LoVo (cell line): ENCODE measurements around the gene LRRC7.
"Not testable (repeated sequence)": the region's sequence is repeated elsewhere in the genome, so short reads cannot be mapped to it uniquely, and the experiment has no call there.

Source experiments
- DNase-seq: peaks from one replicate; pipeline ENCODE4 v3.0.0-alpha.2; 2016; ENCODE audit warnings: low spot score

LRRC7 gene

DNA sequence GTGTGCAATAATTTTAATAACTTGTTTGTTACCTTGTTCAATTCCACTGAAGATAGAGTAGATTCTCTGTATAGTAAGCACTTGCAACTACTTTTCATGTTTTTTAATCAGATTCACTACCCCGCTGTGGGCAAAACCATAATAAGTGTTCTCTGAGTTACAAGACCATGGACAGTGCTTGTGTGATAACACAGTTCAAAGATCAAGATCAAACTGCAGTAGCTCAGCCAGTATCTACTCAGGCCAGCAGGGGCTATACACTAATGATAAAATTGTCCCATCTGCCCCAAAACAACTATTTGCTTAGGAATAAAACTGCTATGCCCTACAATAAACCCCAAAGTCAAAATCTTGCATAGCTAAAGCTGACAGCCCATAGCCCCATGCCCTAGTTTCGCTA lies 129.6 kb downstream of the LRRC7 start:
- no peak for DNase-seq

DNA sequence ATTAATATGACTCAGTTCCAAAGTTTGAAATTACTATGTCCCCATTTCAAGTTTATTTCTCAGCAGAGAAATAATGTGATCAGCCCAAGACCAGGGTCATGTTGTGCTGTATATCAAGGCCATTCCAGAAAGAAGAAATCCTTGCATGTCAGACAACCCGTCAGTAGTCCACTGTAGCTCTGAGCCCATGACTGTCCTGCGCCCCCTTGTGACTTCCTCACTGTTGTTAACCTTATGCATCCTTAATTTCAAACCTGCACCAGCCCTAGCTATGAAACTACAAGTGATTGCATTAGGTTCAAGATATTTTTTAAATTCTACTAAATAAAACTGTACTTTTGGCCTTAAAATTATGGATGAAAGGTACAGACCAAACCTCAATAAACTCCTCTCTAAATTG lies 133.0 kb downstream of the LRRC7 start:
- no peak for DNase-seq

DNA sequence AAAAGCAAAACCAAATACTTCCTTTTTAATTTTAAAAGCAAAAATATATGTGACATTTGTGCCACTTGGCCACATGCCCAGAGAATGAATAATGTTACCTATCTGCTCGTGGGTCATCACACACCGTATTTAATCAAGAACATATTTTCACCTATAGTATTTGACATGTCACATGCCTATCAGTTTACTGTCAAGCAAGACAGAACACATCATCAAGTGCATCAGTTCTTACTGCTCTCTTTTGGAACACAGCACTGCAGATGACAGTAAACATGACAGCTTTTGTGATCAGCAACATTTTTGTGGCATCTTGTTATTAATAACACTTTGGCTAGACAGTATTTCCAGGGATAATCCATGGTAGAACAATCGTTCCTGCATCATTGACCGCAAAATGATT lies 134.4 kb downstream of the LRRC7 start:
- DNase-seq = no peak

DNA sequence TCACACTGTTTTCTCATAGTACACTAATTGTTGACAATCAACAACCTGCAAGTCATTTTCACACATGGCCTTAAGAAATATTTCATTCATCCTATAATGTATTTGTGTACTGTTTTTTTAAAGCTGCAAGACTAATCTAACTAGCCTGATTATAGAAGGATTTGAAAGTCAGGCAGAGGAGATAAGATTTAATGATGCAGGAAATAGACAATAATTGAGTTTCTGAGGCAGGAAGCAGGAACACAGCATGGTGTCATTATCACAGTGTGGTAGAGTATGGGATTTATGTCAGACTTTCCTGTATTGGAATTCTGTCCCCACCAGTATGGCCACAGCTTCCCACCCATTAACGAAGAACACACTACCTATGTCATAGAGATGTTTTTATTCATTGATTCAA lies 138.8 kb downstream of the LRRC7 start:
- no peak for DNase-seq

DNA sequence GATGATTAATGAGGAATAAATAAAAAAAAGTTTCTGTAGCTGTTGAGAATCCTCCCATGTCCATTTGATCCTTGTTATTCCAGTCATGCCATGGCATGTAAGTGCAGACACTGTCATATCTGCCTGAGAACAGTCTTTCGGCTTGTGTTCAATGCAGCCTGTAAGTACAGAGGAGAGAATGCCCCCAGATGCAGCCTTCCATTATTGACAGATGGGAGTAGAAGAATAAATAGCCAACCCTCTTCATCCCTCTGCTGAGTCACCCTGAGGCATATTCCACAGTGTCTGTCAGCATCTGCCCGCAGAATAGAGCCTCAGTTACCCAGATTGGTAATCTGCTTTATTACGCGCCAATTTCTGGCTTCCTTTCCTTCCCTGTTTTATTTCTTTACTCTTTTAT lies 139.4 kb downstream of the LRRC7 start:
- DNase-seq = no peak

DNA sequence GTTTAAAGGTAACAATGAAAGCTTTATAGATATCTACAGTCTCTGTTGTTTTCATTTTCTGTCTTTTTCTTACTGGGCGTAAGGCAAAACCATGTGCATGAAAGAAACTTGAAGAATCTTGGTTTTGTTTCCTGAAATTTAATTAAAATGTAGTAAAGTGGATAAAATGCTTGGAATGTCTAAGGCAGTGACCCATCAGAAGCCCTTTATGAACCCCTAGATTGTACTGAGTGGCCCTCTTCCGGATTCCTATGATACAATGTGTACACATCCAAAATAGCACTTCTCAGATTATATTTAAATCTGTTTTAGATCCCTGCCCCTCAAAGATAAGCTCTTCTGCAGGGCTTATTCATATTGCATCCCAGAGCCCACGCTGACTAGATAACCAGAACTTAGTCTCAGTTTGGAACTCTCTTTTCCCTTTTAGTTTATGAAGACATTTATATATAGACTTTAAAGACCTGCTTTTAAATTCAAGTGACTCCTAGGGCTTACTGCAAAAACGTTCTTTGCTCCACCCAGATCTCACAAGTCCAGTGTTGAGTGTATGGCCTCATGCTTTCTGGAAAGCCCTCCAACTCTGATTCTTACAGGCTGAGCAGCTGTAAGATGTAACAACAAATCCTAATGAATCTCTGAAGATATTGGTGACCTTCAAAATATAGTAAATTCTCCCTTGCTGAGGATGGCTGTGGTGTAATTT lies 142.9 kb downstream of the LRRC7 start:
- DNase-seq = no peak

DNA sequence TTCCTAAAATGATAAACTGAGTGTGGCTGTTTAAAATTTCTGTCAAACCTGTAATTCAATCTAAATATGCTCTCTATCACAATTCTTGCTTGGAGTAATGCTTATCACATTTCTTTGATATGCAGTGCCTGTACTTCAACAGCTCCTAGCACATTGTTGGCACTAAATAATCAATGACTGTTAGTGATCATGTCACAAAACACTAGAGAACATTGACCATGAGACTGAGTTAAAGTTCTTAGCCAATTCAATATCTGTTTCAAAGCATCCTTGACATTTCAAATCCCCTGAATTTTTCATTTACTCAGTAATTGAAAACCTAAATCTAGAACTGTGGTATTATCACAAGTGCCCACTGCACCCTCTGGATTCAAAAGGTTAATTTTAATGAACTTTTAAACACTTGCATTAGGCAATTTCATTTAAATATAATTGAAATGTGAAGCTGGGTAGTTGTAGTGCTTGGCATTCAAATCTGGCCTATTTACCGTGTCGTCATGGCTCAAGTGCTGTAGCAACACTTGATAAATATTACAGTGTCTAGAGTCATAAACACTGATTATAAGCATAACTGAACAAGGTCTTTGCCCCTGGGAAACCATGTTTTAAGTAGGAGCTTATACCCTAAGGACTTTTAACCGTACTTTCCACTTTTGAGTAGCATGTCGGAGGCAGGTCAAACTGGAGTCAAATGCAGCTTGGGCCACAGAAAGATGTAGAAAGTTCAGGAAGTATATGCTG lies 143.6 kb downstream of the LRRC7 start:
- no peak for DNase-seq

DNA sequence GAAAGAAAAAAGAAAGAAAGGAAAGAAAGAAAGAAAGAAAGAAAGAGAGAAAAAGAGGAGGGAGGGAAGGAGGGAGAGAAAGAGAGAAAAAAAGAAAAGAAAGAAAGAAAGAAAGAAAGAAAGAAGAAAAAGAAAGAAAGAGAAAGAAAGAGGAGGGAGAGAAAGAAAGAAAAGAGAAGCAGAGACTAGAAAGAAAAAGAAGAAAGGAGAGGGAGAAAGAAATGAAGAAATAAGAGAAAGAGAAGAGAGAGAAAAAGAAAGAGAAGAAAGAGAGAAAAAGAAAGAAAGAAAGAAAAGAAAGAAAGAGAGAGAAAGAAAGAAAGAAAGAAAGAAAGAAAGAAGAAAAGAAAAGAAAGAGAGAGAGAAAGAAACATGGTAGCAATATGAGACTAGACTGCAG lies 150.1 kb downstream of the LRRC7 start:
- not testable (repeated sequence) for DNase-seq

DNA sequence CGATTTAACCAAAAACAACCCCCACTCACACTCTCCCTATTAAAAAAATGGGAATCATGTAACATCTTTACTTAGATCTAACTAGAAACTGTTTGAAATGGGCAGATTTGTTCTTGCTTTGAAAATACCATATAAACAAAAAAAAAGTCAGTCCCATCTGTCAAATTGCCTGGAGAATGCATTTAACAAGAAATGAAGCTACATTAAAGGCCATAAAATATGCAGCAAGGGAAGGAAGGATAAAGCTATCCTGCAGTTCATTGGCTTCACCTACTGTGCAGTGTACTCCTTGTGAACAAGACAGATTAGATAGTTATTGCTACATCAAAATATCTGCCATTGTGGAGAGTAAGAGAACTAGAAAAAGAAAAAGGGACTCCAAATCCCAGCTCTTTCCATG lies 160.5 kb downstream of the LRRC7 start:
- no peak for DNase-seq

DNA sequence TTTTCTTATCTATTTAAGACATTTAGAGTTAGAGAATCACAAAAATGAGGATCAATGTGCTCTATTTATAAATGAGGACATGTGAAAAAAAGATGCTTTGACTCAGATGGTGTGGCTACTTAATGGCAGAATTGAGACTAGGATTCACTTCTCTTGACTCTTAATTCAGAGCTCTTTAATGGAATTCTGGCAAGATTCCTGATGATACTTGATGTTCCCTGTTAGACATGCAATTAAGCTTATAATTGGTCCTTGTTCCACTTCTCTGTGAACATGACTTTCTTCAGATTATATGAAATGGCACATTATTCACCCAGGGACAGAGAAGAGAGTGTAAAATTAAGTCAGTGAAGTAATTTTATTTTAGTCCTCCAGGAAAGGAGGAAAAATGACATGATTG lies 165.3 kb downstream of the LRRC7 start:
- DNase-seq = no peak

DNA sequence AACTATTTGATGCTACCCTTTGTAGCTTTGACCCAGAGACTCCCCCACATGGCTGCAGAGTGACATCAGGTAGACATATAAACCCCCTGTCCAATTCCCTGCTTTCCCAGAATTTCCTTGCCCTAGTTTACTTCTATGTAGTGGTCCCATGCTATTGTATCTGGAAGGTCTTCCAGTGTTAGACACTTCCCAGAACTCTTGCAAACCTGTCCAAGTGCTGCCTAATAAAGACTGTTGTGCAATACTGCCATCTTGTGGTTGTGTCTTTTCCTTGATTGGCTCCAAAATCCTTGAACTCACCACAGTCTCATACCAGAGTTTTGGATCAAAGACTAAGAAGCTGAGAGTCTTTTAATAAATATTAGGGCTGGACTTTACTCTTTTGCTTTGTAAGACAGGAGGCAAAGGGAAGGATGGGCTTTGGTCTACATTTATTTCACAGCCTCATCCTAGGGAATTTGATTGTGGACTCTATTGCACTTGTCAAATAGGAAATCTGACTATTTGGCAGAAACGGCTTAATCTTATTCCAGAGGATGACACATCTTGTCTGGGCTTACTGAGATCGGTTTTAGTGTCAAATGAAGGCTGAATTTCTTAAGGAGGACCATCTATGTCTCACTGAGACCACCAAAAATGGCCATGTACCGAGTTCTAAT lies 169.9 kb downstream of the LRRC7 start:
- peak; percentile 57 for DNase-seq

DNA sequence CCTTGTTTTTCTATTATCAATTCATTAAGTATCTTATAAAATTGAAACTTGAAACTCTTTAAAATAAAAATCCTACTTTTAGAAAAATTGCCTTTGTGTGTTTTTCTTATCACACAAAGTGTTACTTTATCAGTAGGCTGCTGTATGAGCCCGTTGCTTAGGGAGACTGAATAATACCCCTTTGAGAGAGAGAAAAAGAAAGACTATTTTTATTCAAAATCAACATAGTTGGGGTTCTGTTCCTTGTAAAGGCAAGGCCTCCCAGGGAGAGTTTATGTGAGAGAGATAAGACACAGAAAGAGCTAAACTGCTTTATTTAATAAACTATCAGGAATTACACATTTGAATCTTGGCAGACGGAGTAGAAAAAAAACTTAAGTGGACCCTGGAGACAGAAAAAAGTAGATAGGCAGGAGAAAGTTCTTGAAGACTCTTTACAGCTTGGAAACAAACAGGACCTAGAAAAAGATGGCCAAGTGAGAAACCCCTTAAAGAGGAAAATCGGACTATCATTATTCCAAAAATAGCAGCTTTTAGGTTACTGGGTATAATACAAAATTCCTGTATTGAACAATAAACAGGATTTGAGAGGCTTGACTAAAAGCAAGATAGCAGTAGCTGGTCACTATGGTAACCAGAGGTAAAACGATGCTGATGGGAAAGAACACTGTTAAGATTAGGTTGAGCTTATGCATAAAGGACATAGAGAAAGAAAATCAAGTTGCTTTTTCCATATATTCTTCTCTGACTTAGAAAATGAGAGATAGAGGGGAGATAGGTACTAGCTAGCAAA lies 170.9 kb downstream of the LRRC7 start:
- DNase-seq = no peak

DNA sequence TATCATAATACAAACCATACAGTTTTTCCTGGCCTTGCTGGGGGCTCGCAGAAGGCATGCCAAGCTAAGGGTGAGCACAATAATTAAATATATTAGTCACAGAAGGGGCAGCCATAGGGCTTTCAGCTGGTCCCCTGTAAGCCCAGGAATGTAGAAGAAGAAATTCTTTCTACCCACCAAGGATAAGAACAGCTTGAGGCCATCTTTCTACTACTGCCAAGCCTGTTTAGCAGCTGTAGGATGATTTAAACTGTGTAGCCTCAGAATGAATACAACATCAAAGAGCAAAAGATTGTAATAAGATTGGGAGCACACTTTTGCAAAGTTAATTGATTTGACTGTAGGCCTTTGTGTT lies 171.5 kb downstream of the LRRC7 start:
- no peak for DNase-seq

DNA sequence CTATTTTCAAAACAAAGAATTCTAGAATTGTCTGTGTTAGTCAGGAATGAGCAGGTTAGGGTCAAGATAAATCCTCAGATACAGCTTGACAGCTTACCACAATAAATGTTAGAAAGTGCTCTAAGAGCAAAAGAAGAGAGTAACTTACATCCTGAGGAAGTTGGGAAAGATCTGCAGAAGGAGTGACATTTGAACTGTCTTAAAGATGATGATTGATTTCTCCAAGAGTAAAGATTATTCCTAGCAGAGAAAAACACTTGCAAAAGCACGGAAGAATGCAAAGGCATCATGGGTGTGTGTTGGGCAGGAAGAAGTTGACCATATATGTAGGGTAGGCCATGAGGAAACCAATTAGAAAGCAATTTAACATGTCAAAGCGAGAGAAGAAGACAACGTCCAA lies 175.4 kb downstream of the LRRC7 start:
- DNase-seq = no peak

DNA sequence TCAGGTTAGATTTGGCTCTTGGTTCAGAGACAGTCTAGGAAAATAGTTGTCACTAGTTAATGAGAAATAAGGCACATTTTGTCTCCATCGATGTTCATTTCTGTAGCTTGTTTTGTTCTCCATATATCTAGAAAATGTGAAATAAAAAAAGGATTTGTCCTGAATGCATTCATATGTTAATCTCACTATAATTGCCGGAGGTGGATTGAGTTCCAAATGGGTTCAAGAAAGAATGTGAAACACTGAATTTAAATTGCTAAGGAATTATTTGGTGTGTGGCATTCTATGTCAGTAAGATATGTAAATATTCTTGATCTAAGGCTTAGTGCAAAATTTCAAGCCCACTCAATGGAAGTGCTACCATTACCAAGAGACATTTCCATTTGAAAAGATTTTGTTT lies 176.7 kb downstream of the LRRC7 start:
- DNase-seq = no peak

DNA sequence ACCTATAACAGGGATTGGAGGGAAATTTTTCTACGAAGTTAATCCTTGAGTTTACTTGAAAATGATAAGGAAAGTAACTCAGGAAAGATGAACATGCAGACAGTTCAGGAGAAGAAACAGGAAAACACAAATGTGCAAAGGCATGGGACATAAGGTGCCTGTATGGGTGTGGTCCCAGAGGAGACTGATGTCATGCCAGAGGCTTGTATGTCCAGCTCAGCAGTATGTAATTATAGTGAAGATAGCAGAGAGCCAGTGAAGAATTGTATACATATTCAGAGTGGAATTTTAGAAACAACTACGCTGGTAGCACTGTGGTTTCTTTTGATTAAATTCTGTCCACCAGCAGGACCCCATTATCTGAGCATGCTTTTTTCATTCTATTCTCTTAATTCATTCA lies 179.5 kb downstream of the LRRC7 start:
- DNase-seq = no peak

DNA sequence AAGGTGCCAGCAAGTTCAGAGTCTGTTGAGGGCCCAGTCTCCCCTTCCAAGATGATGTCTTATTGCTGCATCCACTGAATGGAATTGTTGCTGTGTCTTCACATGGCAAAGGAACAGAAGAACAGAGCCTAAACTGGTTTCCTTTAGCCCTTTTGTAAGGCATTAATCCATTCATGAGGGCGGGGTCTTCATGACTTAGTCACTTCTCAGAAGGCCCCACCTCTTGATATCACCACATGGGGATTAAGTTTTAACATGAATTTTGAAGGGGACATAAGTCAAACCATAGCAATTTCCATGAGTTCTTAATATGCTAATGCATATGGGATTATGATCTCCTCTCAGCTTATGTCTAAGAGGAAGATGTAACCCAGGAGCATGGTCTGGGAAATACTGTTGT lies 182.9 kb downstream of the LRRC7 start:
- no peak for DNase-seq

DNA sequence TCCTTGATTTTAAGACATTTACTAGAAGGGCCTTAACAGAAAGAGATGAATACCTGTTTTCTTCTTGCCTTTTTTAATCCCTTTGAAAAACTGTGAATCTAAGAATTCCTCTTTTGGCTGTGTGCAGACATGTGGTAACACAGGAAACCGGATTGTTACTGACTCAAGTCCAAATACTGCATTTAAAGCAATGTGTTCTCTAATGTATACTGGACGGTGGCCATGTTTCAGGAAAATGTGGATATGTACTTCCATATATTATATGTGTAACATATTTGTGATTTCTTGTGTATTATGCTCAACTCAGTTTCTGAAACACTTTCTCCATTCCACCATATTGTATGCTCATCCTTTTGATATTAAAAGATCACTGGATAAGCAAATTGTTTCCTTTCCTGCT lies 185.1 kb downstream of the LRRC7 start:
- no peak for DNase-seq

DNA sequence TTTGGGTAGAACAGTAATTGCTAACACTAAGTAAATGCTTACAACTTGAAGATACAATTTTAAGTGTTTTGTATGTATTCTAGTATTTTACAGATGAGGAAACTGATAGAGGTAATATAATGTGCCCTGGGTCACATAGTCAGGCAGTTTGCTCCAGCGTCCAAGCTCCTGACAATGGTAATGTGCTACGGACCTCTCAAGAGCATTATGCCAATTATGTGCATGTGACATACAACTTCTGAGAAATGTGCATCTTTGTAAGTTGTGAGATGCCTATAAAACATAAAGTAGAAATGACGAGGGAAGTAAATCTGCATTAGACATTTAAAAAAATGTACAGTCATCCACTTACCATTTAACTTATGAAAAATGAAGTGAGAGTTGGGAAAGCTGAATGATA lies 186.8 kb downstream of the LRRC7 start:
- DNase-seq = no peak

DNA sequence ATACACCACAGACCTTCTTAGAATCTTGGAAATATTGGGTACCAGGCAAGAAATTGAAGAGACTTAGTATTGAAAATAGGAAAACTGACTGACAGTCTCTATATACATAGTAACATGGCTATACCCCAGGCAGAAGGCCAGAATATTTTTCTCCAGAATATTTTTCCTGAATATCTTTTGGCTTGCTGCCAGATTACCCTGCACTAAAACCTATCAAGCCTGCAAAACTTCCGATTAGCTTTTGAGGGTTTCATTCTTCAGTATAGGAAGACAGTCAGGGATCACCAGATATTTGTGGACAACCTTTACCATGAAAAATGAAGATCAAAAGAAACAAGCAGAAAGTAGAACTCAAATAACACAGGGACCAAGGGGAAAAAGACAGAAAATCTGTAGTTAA lies 187.9 kb downstream of the LRRC7 start:
- no peak for DNase-seq

DNA sequence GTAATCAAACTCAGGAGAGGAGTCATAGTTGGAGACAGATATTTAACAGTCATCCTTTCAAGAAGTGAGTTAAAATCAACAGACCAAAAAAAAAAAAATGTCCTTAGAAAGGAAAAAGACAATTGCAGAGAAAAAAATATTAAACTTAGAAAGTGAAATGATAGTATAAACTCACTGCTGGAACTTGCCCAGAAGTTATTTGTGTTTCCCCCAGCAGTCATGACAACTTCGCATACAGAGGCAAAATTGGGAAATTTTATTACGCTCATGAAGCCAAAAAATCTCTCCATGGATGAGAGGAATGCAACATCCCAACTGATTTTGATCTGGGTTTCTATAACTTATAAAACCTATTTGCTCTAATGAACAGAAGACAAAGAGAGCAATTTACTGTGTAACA lies 198.2 kb downstream of the LRRC7 start:
- no peak for DNase-seq

DNA sequence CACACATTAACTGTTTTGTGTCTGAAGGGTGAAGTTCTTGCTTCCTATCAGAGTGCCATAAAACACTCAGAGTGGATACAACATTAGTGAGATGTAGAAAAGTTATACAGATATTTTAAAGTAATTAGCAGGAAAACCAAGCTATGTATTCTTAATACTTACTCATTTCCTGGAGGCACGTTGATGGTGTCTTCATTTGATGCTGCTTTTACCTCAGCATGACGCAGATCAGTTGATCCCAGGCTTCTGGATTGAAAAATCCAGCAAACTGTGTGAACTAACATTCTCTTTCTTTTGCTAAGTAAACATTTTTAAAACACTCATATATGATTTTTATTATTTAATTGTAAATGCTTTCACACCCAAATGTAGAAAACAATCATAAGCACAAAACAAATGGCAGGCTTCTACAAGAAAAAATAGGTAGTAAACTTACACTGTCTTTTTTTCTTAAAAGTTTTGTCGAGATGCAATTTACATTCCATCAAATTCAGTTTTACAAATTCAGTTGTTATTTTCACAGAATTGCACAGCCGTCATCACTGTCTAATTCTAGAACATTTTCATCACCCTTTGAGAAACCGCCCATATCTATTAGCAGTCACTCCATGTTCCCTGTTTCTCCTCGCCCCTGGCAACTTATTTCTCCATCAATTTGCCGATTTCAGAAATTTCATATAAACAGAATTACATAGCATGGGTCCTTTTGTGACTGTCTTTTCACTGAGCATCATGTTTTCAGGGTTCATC lies 198.9 kb downstream of the LRRC7 start:
- no peak for DNase-seq
